Activated CD8-positive, alpha-beta memory T cell treated with anti-CD3 and anti-CD28 coated beads, Interleukin-2, amount 50 U/mL, for 1 hour (primary cell): ENCODE data around the gene CDH13.

Experiments used
- DNase-seq: peaks from one replicate; pipeline ENCODE4 v3.0.0-alpha.2; 2020; ENCODE audit errors: extremely low read depth

Gene CDH13

GRCh38 chr16:83185902-83186301 lies 559.1 kb downstream of the CDH13 start:
- no peak for DNase-seq

GRCh38 chr16:83187405-83187804 lies 560.6 kb downstream of the CDH13 start:
- no peak for DNase-seq

GRCh38 chr16:83196796-83197195 lies 570.0 kb downstream of the CDH13 start:
- no peak for DNase-seq

DNA sequence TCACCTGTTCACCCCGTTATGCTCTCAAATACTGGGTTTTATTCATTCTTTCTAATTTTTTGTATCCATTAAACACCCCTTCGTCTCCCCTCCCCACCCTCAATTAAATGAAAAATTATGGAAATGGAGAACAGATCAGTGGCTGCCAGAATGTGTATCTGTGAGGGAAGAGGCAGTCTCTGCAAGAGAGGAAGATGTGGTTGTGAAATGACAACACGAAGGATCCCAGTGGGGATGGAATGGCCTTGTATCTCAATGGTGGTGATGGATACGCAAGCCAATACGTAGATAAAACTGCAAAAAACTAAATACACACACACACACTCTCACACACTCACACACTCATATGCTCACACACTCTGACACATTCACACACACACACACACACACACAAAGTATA lies 570.7 kb downstream of the CDH13 start:
- DNase-seq: no peak

DNA sequence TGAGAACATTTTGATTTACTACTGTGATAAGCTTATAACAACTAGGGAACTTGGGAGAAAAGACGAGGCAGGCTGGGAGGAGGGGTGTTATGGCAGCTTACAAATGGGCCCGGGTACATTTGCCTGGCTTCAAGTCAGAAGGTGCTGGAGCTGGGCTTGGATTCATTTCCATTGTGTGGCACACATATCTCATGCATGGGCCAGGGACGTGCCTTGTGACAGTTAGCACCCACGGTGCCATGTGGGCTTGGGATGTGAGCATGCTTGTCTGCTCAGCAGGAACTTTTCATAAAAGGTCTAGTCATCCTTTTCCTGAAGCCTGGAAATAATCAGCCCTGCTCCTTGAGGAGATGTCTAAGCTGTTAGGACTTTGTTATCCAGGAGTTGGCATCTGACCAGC lies 572.2 kb downstream of the CDH13 start:
- DNase-seq: no peak

DNA sequence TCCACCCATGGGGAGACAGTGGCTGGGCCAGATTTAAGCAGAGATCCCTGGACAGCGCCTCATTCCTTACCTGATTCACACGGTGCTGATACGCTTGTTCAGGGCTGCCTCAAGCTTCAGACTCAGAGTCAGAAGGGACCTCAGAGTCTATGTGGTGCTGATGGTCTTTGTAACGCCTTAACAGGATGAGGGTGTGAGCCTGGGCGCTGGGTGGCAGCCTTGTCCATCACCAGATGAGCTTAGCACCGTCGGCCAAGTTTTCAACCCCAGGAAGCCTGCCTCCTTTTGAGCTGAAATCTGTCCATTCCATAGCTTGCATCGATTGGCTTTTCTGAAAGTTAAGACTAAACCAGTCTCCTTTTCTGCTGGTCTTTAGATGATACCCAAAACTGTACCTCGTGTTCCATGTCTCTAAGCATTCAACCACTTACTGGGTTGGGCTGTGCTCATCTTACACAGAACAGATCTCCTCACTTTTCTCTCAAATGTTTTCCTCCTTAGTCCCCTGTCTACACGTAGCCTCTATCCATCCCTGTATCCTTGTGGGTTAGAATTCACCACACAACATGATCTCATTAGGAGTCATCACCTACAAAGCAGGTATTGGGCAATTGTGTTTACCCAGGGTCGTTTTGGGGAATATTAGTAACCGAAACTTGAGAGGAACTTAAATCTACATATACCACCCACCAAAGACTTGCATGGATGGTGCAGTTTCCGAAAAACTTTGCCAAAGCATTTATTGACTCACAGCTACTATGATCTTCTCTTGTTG lies 573.4 kb downstream of the CDH13 start:
- DNase-seq: no peak

- DNase-seq: no peak
Observed at GRCh38 chr16:83201748-83202147, 575.0 kb downstream of the CDH13 start.

- no peak for DNase-seq
Observed at GRCh38 chr16:83205896-83206295, 579.1 kb downstream of the CDH13 start.

DNA sequence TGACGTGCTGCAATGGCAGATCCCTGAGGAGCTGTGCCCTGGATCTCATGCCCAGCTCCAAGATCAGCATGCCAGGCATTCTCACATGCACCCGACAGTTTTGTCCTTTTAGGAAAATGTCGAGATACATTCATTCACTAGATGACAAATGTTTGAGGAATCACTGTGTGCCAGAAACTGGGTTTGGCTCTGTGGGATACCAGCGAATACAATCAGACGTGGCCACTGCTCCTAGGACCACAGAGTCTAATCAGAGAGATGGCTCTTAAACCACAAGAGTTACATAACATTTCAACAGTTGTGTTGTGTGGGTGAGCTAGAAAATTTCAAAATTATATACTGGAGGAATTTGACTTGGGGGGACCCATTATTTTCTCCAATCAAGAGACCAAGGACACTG lies 579.7 kb downstream of the CDH13 start:
- DNase-seq: no peak

- DNase-seq: no peak
Observed at GRCh38 chr16:83211711-83212110, 584.9 kb downstream of the CDH13 start.

- DNase-seq: no peak
Observed at GRCh38 chr16:83212301-83212841, 585.6 kb downstream of the CDH13 start.

DNA sequence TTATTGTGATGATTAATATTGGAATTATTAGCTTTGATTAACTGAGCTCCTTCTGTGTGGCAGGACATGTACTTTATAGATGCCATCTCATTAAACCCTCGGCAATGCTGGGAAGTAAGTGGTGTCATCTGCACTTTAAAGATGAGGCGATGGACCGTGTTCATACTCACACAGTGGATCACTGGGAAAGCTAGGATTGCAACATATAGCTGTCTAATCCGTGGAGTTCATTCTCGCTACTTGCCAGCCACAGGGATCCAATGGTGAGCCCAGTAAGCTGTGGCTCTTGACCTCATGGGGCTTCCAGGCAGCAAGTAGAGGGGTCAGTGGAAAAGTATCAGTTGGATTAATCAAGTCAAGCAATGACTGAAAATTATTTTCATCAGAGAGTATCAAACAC lies 587.9 kb downstream of the CDH13 start:
- no peak for DNase-seq

DNA sequence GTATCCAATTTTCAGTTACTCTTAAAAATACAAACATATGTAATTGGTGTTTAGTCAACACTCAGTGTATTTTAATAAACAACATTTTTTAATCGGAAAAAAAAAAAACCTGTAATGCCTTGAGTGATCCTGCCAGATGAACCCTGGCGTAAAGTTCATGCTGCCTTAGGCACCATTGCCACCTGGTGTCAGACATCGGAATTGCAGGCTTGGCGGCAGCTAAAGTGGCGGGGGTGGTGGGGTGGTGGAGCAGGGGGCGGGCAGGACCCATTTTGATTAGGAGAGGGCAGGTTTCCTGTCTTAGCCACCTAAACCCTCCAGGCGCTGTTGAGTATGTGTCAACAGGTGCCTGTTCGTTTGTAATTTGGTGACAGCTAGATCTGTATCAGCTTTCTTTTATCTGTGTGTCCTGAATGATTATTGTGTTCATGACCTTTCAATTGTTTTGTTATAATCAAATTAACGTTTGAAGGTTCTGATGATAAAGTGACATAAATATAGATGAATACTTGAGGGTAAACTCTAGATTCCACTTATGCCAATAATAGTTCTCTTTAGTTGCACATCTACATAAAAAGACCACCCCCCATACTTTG lies 588.7 kb downstream of the CDH13 start:
- no peak for DNase-seq

- DNase-seq: no peak
Observed at GRCh38 chr16:83219285-83219684, 592.5 kb downstream of the CDH13 start.

GRCh38 chr16:83220066-83220465 lies 593.3 kb downstream of the CDH13 start:
- no peak for DNase-seq

GRCh38 chr16:83224642-83225041 lies 597.9 kb downstream of the CDH13 start:
- no peak for DNase-seq

- DNase-seq: no peak
Observed at GRCh38 chr16:83227336-83227735, 600.6 kb downstream of the CDH13 start.

DNA sequence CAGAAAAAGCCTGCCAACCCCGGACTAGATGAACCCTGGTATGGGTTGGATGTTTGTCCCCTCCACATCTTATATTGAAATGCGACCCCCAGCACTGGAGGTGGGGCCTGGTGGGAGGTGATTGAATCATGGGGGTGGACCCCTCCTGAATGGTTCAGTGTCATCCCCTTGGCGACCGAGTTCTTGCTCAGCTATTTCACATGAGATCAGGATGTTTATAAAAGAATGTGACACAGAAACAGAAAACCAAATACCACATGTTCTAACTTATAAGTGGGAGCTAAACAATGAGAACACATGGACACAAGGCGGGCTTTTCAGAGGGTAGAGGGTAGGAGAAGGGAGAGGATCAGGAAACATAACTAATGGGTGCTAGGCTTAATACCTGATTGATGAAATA lies 605.0 kb downstream of the CDH13 start:
- no peak for DNase-seq

DNA sequence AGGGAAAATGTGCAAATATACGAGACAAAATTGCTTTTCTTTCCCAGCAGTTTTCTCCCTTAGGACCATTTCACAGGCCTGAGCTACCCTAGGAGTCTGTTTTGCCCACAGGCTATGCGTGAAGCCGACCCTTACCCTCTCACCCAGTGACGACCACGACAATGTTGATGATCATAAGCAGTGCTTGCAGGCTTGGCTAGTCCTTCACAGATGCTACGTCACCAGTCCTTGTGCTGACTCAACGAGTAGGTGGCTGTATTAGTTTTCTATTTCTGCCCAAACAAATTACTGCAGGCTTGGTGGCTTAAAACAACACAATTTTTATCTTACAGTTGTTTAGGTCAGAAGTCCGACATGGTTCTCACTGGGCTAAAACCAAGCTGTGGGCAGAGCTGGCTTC lies 606.4 kb downstream of the CDH13 start:
- no peak for DNase-seq

- no peak for DNase-seq
Observed at GRCh38 chr16:83238949-83239691, 612.4 kb downstream of the CDH13 start.

DNA sequence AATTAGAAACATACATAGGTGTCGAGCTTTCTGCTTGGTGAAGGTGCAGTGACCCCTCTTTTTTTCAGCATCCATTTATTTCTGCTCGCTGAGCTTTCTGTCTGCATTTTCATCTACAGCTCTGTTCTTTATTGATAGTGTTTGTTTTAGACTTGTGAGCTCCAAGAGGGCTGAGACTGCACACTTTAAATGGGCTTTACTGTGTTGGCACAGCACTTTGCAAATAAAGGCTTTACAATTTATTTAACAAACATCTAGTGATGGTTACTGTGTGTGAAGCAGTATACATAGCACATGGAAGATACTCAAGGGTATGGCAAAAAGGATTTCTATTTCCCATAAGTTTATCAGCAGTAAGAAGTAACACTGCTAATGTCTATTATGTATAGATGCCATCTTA lies 617.3 kb downstream of the CDH13 start:
- no peak for DNase-seq

- no peak for DNase-seq
Observed at GRCh38 chr16:83245061-83245460, 618.3 kb downstream of the CDH13 start.
